ENCODE results near the gene RAB20.

Gene RAB20

GRCh38 chr13:110531671-110532083, 29.8 kb downstream of the RAB20 start:
- H3K27ac ChIP-seq: no peak overlapping the region

GRCh38 chr13:110531100-110531499, 30.4 kb downstream of the RAB20 start:
- no peak overlapping the region for H2AFZ ChIP-seq (ENCODE audit: low read depth)
- no peak overlapping the region for H3K4me3 ChIP-seq (IDR thresholded peaks at IDR 0.05; ENCODE audit: insufficient read depth, low read depth, low read length)
- peaks cover 6% of the 10 kb centered on the region for H3K4me1 ChIP-seq (ENCODE audit: low read depth, poor library complexity, severe bottlenecking)
- no peak overlapping the region for H3K9ac ChIP-seq
- no peak overlapping the region for H3K4me2 ChIP-seq
- H3K27ac ChIP-seq: no peak overlapping the region
- H3K27me3 ChIP-seq (ENCODE audit: insufficient read depth, low read depth): no peaks in the 10 kb centered on the region
- no peak for TF ChIP-seq CTCF (conservative IDR thresholded peaks at IDR 0.05; ENCODE audit: low read depth, low read length)
- H3K79me2 ChIP-seq (ENCODE audit: insufficient read depth, low read depth): no peaks in the 10 kb centered on the region
- H4K20me1 ChIP-seq (ENCODE audit: insufficient read depth): no peaks in the 10 kb centered on the region
- no peaks in the 10 kb centered on the region for H3K36me3 ChIP-seq (ENCODE audit: insufficient read depth)

More at GRCh38 chr13:110531671-110532083, 29.8 kb downstream of the RAB20 start:
- no peak for TF ChIP-seq CTCF (conservative IDR thresholded peaks at IDR 0.05; ENCODE audit: low read depth, low read length)
- Histone ChIP-seq H3K4me3 (IDR thresholded peaks at IDR 0.05; ENCODE audit: insufficient read depth, low read depth, low read length) (no peak overlapping the region), H3K27me3 (ENCODE audit: insufficient read depth, low read depth) (no peaks in the 10 kb centered on the region), H3K36me3 (ENCODE audit: insufficient read depth) (no peaks in the 10 kb centered on the region), H3K9ac (no peak overlapping the region), H3K79me2 (ENCODE audit: insufficient read depth, low read depth) (no peaks in the 10 kb centered on the region), H4K20me1 (ENCODE audit: insufficient read depth) (no peaks in the 10 kb centered on the region), H3K4me1 (ENCODE audit: low read depth, poor library complexity, severe bottlenecking) (no peaks in the 10 kb centered on the region), H2AFZ (ENCODE audit: low read depth) (no peak overlapping the region), H3K4me2 (no peak overlapping the region)

- H3K27me3 ChIP-seq (ENCODE audit: insufficient read depth, low read depth): no peaks in the 10 kb centered on the region
- no peak overlapping the region for H3K4me3 ChIP-seq (IDR thresholded peaks at IDR 0.05; ENCODE audit: insufficient read depth, low read depth, low read length)
- H3K36me3 ChIP-seq (ENCODE audit: insufficient read depth): no peaks in the 10 kb centered on the region
- no peak overlapping the region for H3K4me2 ChIP-seq
- H4K20me1 ChIP-seq (ENCODE audit: insufficient read depth): no peaks in the 10 kb centered on the region
- H2AFZ ChIP-seq (ENCODE audit: low read depth): no peak overlapping the region
- H3K79me2 ChIP-seq (ENCODE audit: insufficient read depth, low read depth): no peaks in the 10 kb centered on the region
- peaks cover 19% of the 10 kb centered on the region for H3K4me1 ChIP-seq (ENCODE audit: low read depth, poor library complexity, severe bottlenecking)
- no peak for TF ChIP-seq CTCF (conservative IDR thresholded peaks at IDR 0.05; ENCODE audit: low read depth, low read length)
- no peak overlapping the region for H3K9ac ChIP-seq
- H3K27ac ChIP-seq: no peak overlapping the region
Observed at GRCh38 chr13:110529522-110530311, 31.8 kb downstream of the RAB20 start.

GRCh38 chr13:110528911-110529310, 32.6 kb downstream of the RAB20 start:
- no peak overlapping the region for H3K4me3 ChIP-seq (IDR thresholded peaks at IDR 0.05; ENCODE audit: insufficient read depth, low read depth, low read length)
- H3K4me2 ChIP-seq: no peak overlapping the region
- no peak overlapping the region for H2AFZ ChIP-seq (ENCODE audit: low read depth)
- TF ChIP-seq CTCF (conservative IDR thresholded peaks at IDR 0.05; ENCODE audit: low read depth, low read length): no peak
- no peaks in the 10 kb centered on the region for H4K20me1 ChIP-seq (ENCODE audit: insufficient read depth)
- H3K36me3 ChIP-seq (ENCODE audit: insufficient read depth): no peaks in the 10 kb centered on the region
- no peaks in the 10 kb centered on the region for H3K27me3 ChIP-seq (ENCODE audit: insufficient read depth, low read depth)
- H3K9ac ChIP-seq: no peak overlapping the region
- peaks cover 27% of the 10 kb centered on the region for H3K4me1 ChIP-seq (ENCODE audit: low read depth, poor library complexity, severe bottlenecking)
- no peak overlapping the region for H3K27ac ChIP-seq
- H3K79me2 ChIP-seq (ENCODE audit: insufficient read depth, low read depth): no peaks in the 10 kb centered on the region
